ENCODE results near the gene SLC45A2. TPM values are rescaled to one million over a fixed set of nuclear protein-coding genes. Genes with fewer than 3 reads are reported as not detected.
A peak's percentile ranks its signal among the peaks of the same experiment; 100 is the strongest.

The SLC45A2 gene
- total RNA-seq, 1 experiment from 2014 or later, result not detected

- no peaks in the 10 kb centered on the region for H3K79me1 ChIP-seq (ENCODE audit: insufficient read depth, low read depth, low read length, poor library complexity, severe bottlenecking)
- Mint-ChIP-seq H3K27ac (0 out of 7 replicates have a peak overlapping the region, but pooled peaks of 1 of the 3 experiments have one; percentile 49), H3K9me3 (no peaks in the 10 kb centered on the region), H3K27me3 (ENCODE audit: low read depth) (no peaks in the 10 kb centered on the region), H3K4me1 (peaks cover 45 to 66% of the 10 kb centered on the region in 2 experiments), H3K4me3 (no peak overlapping the region), H3K36me3 (ENCODE audit: insufficient read depth in 1 of 3, low read depth in 3 of 3) (peaks cover 0 to 3% (median 0%) of the 10 kb centered on the region in 3 experiments; a peak in 1 of 7 replicates)
- H4K20me1 ChIP-seq (ENCODE audit: control insufficient read depth, insufficient read depth, insufficient read length), result no peaks in the 10 kb centered on the region
- no peak overlapping the region for H4K91ac ChIP-seq (ENCODE audit: insufficient read length, low read depth, low read length)
- H3K56ac ChIP-seq (ENCODE audit: insufficient read length, low read depth, low read length), result no peak overlapping the region
- H2BK5ac ChIP-seq (ENCODE audit: insufficient read length, low read length), result no peak overlapping the region
- no peak overlapping the region for H3K9ac ChIP-seq (ENCODE audit: extremely low read depth, insufficient read length, low read length)
- no peak overlapping the region for H3K27ac ChIP-seq (ENCODE audit: insufficient read length, low read depth, low read length)
- no peaks in the 10 kb centered on the region for H3K9me3 ChIP-seq (ENCODE audit: control insufficient read depth, low read depth, low read length)
- no CpG with 5 or more reads among the region's 5 CpGs for WGBS (ENCODE audit: extremely low coverage, insufficient read length, low lambda C conversion rate)
- no peak overlapping the region for H3K18ac ChIP-seq (ENCODE audit: insufficient read length, low read depth, low read length)
- H2AK5ac ChIP-seq (ENCODE audit: insufficient read length, low read length), result no peak overlapping the region
- no peak overlapping the region for H3K23ac ChIP-seq (ENCODE audit: insufficient read length, low read depth, low read length)
- no peak overlapping the region for H3K4ac ChIP-seq (ENCODE audit: low read depth, low read length)
- no peak overlapping the region for H2BK12ac ChIP-seq (ENCODE audit: insufficient read length, low read depth, low read length)
- no peak overlapping the region for H3K14ac ChIP-seq (ENCODE audit: insufficient read depth, low read length)
- peaks cover 8% of the 10 kb centered on the region; the same call in 1 of the 2 replicates for H3K4me1 ChIP-seq (ENCODE audit: insufficient read depth, low read length)
- no peak for DNase-seq
- H4K8ac ChIP-seq (replicated peaks; ENCODE audit: insufficient read length, low read depth, low read length), result no peak overlapping the region
- no peak overlapping the region for H3T11ph ChIP-seq (ENCODE audit: low read length)
- no peak for TF ChIP-seq CTCF (conservative IDR thresholded peaks at IDR 0.05)
- H2AFZ ChIP-seq (ENCODE audit: low read length), result no peak overlapping the region
- H2BK120ac ChIP-seq (ENCODE audit: low read depth, low read length, poor library complexity, severe bottlenecking), result no peak overlapping the region
- H2BK15ac ChIP-seq (ENCODE audit: low read depth, low read length), result no peak overlapping the region
- no peak overlapping the region for H4K5ac ChIP-seq (ENCODE audit: insufficient read length, low read depth, low read length)
- H3K23me2 ChIP-seq (ENCODE audit: insufficient read length, low read depth, low read length, poor library complexity, severe bottlenecking), result no peaks in the 10 kb centered on the region
- no peaks in the 10 kb centered on the region for H3K79me2 ChIP-seq (ENCODE audit: insufficient read depth, low read length)
- no peak overlapping the region for H3K4me2 ChIP-seq (ENCODE audit: insufficient read depth, insufficient read length, low read length)
- no peaks in the 10 kb centered on the region for H3K27me3 ChIP-seq (ENCODE audit: insufficient read depth, low read length)
- no peak overlapping the region for H2BK20ac ChIP-seq (ENCODE audit: low read depth, low read length, poor library complexity, severe bottlenecking)
These were observed 8.6 kb downstream of the SLC45A2 start for GRCh38 chr5:33975852-33976251.
